ENCODE measurements around the gene PARD6A. TPM values are rescaled to one million over a fixed set of nuclear protein-coding genes. Genes with fewer than 3 reads are reported as not detected.

PARD6A gene, protein sequence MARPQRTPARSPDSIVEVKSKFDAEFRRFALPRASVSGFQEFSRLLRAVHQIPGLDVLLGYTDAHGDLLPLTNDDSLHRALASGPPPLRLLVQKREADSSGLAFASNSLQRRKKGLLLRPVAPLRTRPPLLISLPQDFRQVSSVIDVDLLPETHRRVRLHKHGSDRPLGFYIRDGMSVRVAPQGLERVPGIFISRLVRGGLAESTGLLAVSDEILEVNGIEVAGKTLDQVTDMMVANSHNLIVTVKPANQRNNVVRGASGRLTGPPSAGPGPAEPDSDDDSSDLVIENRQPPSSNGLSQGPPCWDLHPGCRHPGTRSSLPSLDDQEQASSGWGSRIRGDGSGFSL
- 10 to 100 TPM in 1 of 4 donors, 1 to 10 TPM in 3; 3.2 to 12.5 (median 4.6) TPM for total RNA-seq

- peak; percentile 84 for ATAC-seq (ENCODE audit: low FRiP score)
- TF ChIP-seq CTCF (IDR thresholded peaks at IDR 0.05): no peak
- DNase-seq (ENCODE audit: low spot score): peak; percentile 68
Measured at GRCh38 chr16:67660564-67661028, at the start of gene PARD6A. Gene PARD6A, plus strand, starts transcription at chr16:67660960. Its CDS starts 79 bp downstream, at chr16:67661039.

DNA sequence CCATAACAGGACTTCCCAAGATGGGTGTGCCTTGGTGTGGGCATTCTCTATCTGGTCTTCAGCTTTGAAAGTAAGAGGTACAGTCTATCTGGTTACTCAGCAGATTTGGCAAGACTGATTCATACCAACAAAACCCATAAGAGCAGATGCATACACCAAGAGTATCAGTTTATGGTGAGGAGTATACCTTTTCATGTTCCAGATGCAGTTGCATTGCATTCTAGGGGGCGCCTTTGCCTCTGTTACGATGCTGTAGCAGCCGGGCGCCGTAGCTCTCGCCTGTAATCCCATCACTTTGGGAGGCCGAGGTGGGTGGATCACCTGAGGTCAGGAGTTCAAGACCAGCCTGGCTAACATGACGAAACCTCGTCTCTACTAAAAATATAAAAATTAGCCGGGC, 47.0 kb upstream of the PARD6A start:
- TF ChIP-seq CTCF (IDR thresholded peaks at IDR 0.05): no peak
- no peak for DNase-seq (ENCODE audit: low spot score)
- no peak for ATAC-seq (ENCODE audit: low FRiP score)

GRCh38 chr16:67628216-67628615, 32.5 kb upstream of the PARD6A start:
- no peak for DNase-seq (ENCODE audit: low spot score)
- no peak for ATAC-seq (ENCODE audit: low FRiP score)
- no peak for TF ChIP-seq CTCF (IDR thresholded peaks at IDR 0.05)

DNA sequence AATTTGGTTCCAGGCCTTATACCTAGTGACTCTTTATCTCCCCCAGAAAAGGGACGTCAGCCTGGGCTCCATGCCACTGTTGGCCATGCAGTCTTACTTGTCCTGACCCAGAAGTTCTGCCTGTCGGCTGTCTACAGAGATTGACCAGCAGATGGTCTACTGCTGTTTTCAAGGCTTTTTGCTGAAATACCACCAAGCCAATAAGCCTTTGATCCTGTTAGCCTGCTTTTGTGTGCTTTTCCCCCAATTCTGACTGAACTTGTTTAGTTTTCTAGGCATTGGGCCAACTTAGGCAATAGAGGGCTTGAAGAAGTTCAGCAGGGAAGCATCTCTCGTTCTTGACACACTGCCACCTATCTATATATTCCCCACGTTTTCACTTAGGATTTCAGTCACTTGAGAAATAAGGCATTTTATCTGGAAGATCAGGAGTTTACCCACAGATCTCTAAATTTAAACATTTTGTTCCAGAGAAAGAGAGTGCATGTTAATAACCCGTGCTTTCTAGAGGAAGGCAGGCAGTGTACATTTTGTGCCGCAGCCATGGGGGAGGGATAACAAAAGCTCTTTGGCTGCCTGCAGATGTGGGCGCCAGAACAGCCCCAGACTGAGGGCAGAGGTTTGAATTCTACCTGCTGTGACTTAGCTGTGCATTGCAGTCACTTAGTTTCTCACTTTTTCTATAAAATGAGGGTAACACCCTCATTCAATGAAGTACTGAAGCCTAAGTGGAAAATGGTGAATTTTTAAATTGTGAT, 28.2 kb upstream of the PARD6A start:
- ATAC-seq (ENCODE audit: low FRiP score): no peak

GRCh38 chr16:67636713-67637112, 24.0 kb upstream of the PARD6A start:
- DNase-seq (ENCODE audit: low spot score) (no peak), ATAC-seq (ENCODE audit: low FRiP score) (no peak)
- TF ChIP-seq CTCF (IDR thresholded peaks at IDR 0.05): no peak

More for the DNA sequence above, 28.2 kb upstream of the PARD6A start:
- no peak for DNase-seq (ENCODE audit: low spot score)
- TF ChIP-seq CTCF (IDR thresholded peaks at IDR 0.05): no peak

DNA sequence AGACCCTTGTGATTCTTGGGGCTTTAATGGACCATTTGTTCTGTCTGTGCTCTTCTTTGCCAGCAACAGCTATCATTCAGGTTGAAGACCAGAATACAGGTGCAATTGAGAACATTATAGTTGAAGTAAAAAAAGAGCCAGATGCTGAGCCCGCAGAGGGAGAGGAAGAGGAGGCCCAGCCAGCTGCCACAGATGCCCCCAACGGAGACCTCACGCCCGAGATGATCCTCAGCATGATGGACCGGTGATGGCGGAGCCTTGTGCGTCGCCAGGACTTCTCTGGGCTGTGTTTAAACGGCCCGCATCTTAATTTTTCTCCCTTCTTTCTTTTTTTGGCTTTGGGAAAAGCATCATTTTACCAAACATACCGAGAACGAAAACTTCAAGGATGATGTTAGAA, 23.1 kb upstream of the PARD6A start:
- ATAC-seq (ENCODE audit: low FRiP score) (no peak), DNase-seq (ENCODE audit: low spot score) (no peak)
- TF ChIP-seq CTCF (IDR thresholded peaks at IDR 0.05): no peak
